SK-N-SH (cell line): Measurements from ENCODE around the gene ABCA7. TPM values are rescaled to one million over a fixed set of nuclear protein-coding genes. Genes with fewer than 3 reads are reported as not detected.

ENCODE experiments used
- CTCF ChIA-PET: fragments of 300-600, 350-600 bp; formaldehyde crosslinking; extraction: SDS; loops from one replicate; lab custom pipeline; 2021; lab: Yijun Ruan, JAX
- POLR2A ChIA-PET: fragments of 350-600 bp; sonication (Branson Sonifier 250); formaldehyde crosslinking; extraction: SDS; loops from one replicate; lab custom pipeline; 2020; ENCODE audit warnings: antibody characterized with exemption, inconsistent platforms; lab: Yijun Ruan, JAX
- DNase-seq: peaks from one replicate; pipeline ENCODE4 v3.0.0; 2012
- H2AFZ ChIP-seq: fragments of 200-600 bp; sonication (generic); 2 replicates; pipeline ENCODE4 v1.8.1; 2016; ENCODE audit warnings: antibody characterized with exemption, mild to moderate bottlenecking, low read depth
- H3F3A ChIP-seq: fragments of 200-600 bp; sonication (generic); replicated peaks from 2 replicates; pipeline ENCODE3; 2016; ENCODE audit warnings: antibody characterized with exemption, mild to moderate bottlenecking; ENCODE audit not compliant: insufficient read depth
- H3K27ac ChIP-seq, 2 experiments: fragments of 200-500 bp in 1 of 2; fragments of 200-600 bp in 1 of 2; sonication (Bioruptor generic) in 1 of 2; sonication (generic), shearing (Covaris generic) in 1 of 2; 2 replicates each; pipeline versions ENCODE4 v1.5.1 to v1.6.1; 2014 to 2016; ENCODE audit warnings: low read depth in 2 of 2, inconsistent platforms in 1 of 2, low read length in 1 of 2, mild to moderate bottlenecking in 1 of 2, mixed read lengths in 1 of 2
- H3K27me3 ChIP-seq: fragments of 200-600 bp; sonication (generic), shearing (Covaris generic); 2 replicates; pipeline ENCODE4 v1.6.1; 2016; ENCODE audit warnings: mixed run types; ENCODE audit not compliant: insufficient read depth
- H3K36me3 ChIP-seq, 2 experiments: fragments of 200-500 bp in 1 of 2; fragments of 200-600 bp in 1 of 2; sonication (Bioruptor generic) in 1 of 2; sonication (generic) in 1 of 2; replicated peaks in 1 of 2; 2 replicates each; pipeline versions ENCODE3 to v1.5.1; 2014 to 2016; ENCODE audit warnings: low read length in 1 of 2, mild to moderate bottlenecking in 1 of 2; ENCODE audit not compliant: insufficient read depth in 2 of 2, control insufficient read depth in 1 of 2
- H3K4me1 ChIP-seq, 2 experiments: fragments of 200-500 bp in 1 of 2; fragments of 200-600 bp in 1 of 2; sonication (Bioruptor generic) in 1 of 2; sonication (generic), shearing (Covaris generic) in 1 of 2; 2 replicates each; pipeline versions ENCODE4 v1.5.1 to v1.6.1; 2014 to 2016; ENCODE audit warnings: low read depth in 1 of 2, low read length in 1 of 2, mixed run types in 1 of 2; ENCODE audit not compliant: insufficient read depth in 2 of 2, control insufficient read depth in 1 of 2
- H3K4me2 ChIP-seq: fragments of 200-600 bp; sonication (generic), shearing (Covaris generic); 2 replicates; pipeline ENCODE4 v1.6.1; 2017; ENCODE audit warnings: mixed run types
- H3K4me3 ChIP-seq, 2 experiments: fragments of 200-500 bp in 1 of 2; fragments of 200-600 bp in 1 of 2; sonication (Bioruptor generic) in 1 of 2; sonication (generic), shearing (Covaris generic) in 1 of 2; 2 replicates each; pipeline versions ENCODE4 v1.5.1 to v1.8.1; 2014 to 2016; ENCODE audit warnings: low read depth in 2 of 2, inconsistent platforms in 1 of 2, low read length in 1 of 2, mild to moderate bottlenecking in 1 of 2, mixed read lengths in 1 of 2, moderate library complexity in 1 of 2
- H3K79me2 ChIP-seq: fragments of 200-600 bp; sonication (generic); 2 replicates; pipeline ENCODE4 v1.8.1; 2017; ENCODE audit warnings: mild to moderate bottlenecking; ENCODE audit not compliant: insufficient read depth
- H3K9ac ChIP-seq: fragments of 200-600 bp; sonication (generic); 2 replicates; pipeline ENCODE4 v1.6.1; 2017; ENCODE audit warnings: mixed run types
- H3K9me2 ChIP-seq: fragments of 200-600 bp; sonication (generic); 2 replicates; pipeline ENCODE4 v1.6.1; 2017; ENCODE audit warnings: mixed run types
- H3K9me3 ChIP-seq: fragments of 200-600 bp; sonication (generic); 2 replicates; pipeline ENCODE4 v1.6.1; 2017; ENCODE audit warnings: mixed run types, mild to moderate bottlenecking, moderate library complexity
- H4K20me1 ChIP-seq: fragments of 200-600 bp; sonication (generic); 2 replicates; pipeline ENCODE4 v1.6.1; 2017; ENCODE audit warnings: mild to moderate bottlenecking, mixed run types; ENCODE audit not compliant: insufficient read depth
- ELF1 ChIP-seq: IDR thresholded peaks from 2 replicates; pipeline ENCODE4 v1.4.0; 2012
- EP300 ChIP-seq, 2 experiments: IDR thresholded peaks; 2 replicates each; pipeline versions ENCODE4 v1.4.0 to v1.6.1; 2012; ENCODE audit warnings: borderline replicate concordance in 1 of 2, low read depth in 1 of 2, low read length in 1 of 2
- FOSL2 ChIP-seq: IDR thresholded peaks from 2 replicates; pipeline ENCODE4 v1.4.0; 2012; ENCODE audit warnings: low read depth, mild to moderate bottlenecking, moderate library complexity, borderline replicate concordance
- GATA2 ChIP-seq: sonication (generic); formaldehyde crosslinking; IDR thresholded peaks from 2 replicates; pipeline ENCODE4 v1.5.0; 2020; ENCODE audit warnings: mild to moderate bottlenecking, missing genetic modification reagents
- SIN3A ChIP-seq: IDR thresholded peaks from 2 replicates; pipeline ENCODE4 v1.6.1; 2012; ENCODE audit warnings: low read depth, mild to moderate bottlenecking, low read length, moderate library complexity, borderline replicate concordance
- TEAD4 ChIP-seq: IDR thresholded peaks from 2 replicates; pipeline ENCODE4 v1.4.0; 2012; ENCODE audit warnings: mild to moderate bottlenecking, borderline replicate concordance; ENCODE audit not compliant: insufficient read depth
- USF2 ChIP-seq: fragments of 150-350 bp; IDR thresholded peaks from 2 replicates; pipeline ENCODE4 v1.6.1; 2017; ENCODE audit warnings: antibody characterized with exemption, low read length, low read depth, borderline replicate concordance
- WGBS: methylation state at CpG from one replicate; pipeline ENCODE4 v1.1.6; 2017; ENCODE audit warnings: low lambda C conversion rate; 5-methylcytosine and 5-hydroxymethylcytosine counted together
- polyA plus RNA-seq, 3 experiments: library from polyadenylated mRNA; depleted of rRNA; stranded (reverse); fragments of >200 nt; gene quantifications; 2 replicates each; pipeline ENCODE4 v1.2.3, GENCODE V29; 2012
- TF ChIP-seq, protein P1 (sequence below): fragments of 150-350 bp; IDR thresholded peaks from 2 replicates; pipeline ENCODE4 v1.6.1; 2016; ENCODE audit warnings: mild to moderate bottlenecking, low read depth, low read length

ABCA7 gene
- polyA plus RNA-seq, 1 of the 3 experiments (the other 2 are of a cell fraction): 7.8 TPM

GRCh38 chr19:1050989-1051788 is 11.3 kb downstream of the ABCA7 start:
- POLR2A ChIA-PET: no interaction called here
- Histone ChIP-seq H3K4me1 (no peaks in the 10 kb centered on the region), H3F3A (peaks cover 4% of the 10 kb centered on the region), H3K9me3 (no peaks in the 10 kb centered on the region), H2AFZ (no peak overlapping the region), H3K4me3 (no peak overlapping the region), H3K27me3 (no peaks in the 10 kb centered on the region), H3K36me3 (no peaks in the 10 kb centered on the region), H3K79me2 (no peaks in the 10 kb centered on the region), H3K9ac (no peak overlapping the region), H3K27ac (no peak overlapping the region), H4K20me1 (no peaks in the 10 kb centered on the region), H3K4me2 (no peak overlapping the region), H3K9me2 (no peaks in the 10 kb centered on the region)
- no peak for DNase-seq
- CTCF ChIA-PET: no interaction called here
- WGBS: 65% methylated on average over 15 of the region's 31 CpGs
- TF ChIP-seq, protein P1, sequence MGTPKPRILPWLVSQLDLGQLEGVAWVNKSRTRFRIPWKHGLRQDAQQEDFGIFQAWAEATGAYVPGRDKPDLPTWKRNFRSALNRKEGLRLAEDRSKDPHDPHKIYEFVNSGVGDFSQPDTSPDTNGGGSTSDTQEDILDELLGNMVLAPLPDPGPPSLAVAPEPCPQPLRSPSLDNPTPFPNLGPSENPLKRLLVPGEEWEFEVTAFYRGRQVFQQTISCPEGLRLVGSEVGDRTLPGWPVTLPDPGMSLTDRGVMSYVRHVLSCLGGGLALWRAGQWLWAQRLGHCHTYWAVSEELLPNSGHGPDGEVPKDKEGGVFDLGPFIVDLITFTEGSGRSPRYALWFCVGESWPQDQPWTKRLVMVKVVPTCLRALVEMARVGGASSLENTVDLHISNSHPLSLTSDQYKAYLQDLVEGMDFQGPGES: no peak
- TF ChIP-seq GATA2: no peak
- TF ChIP-seq USF2: no peak

DNA sequence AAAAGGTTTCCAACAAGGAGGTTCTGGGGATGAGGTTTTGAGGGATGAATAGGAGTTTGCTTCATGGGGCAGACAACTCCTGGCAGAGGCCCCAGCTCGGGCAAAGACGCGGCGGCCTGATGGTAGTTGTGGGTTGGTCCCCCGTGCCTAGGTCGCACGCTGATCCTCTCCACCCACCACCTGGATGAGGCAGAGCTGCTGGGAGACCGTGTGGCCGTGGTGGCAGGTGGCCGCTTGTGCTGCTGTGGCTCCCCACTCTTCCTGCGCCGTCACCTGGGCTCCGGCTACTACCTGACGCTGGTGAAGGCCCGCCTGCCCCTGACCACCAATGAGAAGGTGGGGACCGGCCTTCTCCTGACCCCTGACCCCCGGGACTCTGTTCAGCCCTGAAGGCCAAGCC is 11.9 kb downstream of the ABCA7 start:
- H4K20me1 ChIP-seq: no peaks in the 10 kb centered on the region
- no peaks in the 10 kb centered on the region for H3K36me3 ChIP-seq
- TF ChIP-seq EP300 (IDR thresholded peaks at IDR 0.05; ENCODE audit: borderline replicate concordance in 1 of 2, low read depth in 1 of 2, low read length in 1 of 2) (no peak), SIN3A (no peak)
- no peaks in the 10 kb centered on the region for H3K27me3 ChIP-seq
- H3K9ac ChIP-seq: no peak overlapping the region
- no peaks in the 10 kb centered on the region for H3K9me2 ChIP-seq
- peaks cover 4% of the 10 kb centered on the region for H3F3A ChIP-seq
- H3K79me2 ChIP-seq: no peaks in the 10 kb centered on the region
- 57% methylated on average over 14 of the region's 17 CpGs for WGBS
- H3K4me2 ChIP-seq: no peak overlapping the region
- POLR2A ChIA-PET: no interaction called here
- CTCF ChIA-PET: no interaction called here
- no peak for DNase-seq
- no peak overlapping the region for H2AFZ ChIP-seq
- no peak overlapping the region for H3K27ac ChIP-seq
- peaks cover under 1% of the 10 kb centered on the region; the same call in 1 of the 2 replicates for H3K9me3 ChIP-seq
- H3K4me1 ChIP-seq: no peaks in the 10 kb centered on the region
- H3K4me3 ChIP-seq: no peak overlapping the region

DNA sequence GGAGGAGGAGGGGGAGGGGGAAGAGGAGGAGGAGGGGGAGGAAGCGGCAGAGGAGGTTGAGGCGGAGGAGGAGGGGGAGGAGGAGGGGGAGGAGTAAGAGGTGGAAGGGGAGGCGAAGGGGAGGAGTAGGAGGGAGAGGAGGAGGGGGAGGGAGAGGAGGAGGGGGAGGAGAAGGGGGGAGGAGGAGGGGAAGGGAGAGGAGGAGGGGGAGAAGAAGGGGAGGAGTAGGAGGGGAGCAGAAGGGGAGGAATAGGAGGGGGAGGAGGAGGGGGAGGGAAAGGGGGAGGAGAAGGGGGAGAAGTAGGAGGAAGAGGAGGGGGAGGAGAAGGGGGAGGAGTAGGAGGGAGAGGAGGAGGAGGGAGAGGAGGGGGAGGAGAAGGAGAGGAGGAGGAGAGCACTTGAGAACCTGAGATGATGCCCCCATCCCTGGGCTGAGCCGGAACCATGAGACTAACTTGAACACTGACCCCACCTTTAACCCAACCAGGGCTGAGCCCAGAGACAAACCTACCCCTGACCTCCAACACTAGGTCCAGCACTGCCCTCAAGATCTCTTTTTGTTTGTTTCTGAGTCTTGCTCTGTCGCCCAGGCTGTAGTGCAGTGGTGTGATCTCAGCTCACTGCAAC is 12.6 kb downstream of the ABCA7 start:
- ChIA-PET CTCF (no interaction called here), POLR2A (no interaction called here)
- Histone ChIP-seq H3F3A (peaks cover 4% of the 10 kb centered on the region), H3K9ac (no peak overlapping the region), H4K20me1 (no peaks in the 10 kb centered on the region), H3K79me2 (no peaks in the 10 kb centered on the region), H3K9me2 (no peaks in the 10 kb centered on the region), H2AFZ (no peak overlapping the region), H3K4me2 (no peak overlapping the region), H3K36me3 (no peaks in the 10 kb centered on the region), H3K27ac (no peak overlapping the region), H3K27me3 (no peaks in the 10 kb centered on the region), H3K9me3 (peaks cover 8% of the 10 kb centered on the region; the same call in 1 of the 2 replicates), H3K4me1 (no peaks in the 10 kb centered on the region), H3K4me3 (no peak overlapping the region)
- TF ChIP-seq ELF1 (no peak), TEAD4 (no peak), FOSL2 (no peak), SIN3A (no peak)
- 67% methylated on average over 5 of the region's 5 CpGs for WGBS
- DNase-seq: no peak
